Activated CD8-positive, alpha-beta T cell treated with anti-CD3 and anti-CD28 coated beads for 36 hours (primary cell): Measurements from ENCODE around the gene IKBKE. TPM values are rescaled to one million over a fixed set of nuclear protein-coding genes. Genes with fewer than 3 reads are reported as not detected.

Source experiments
- ATAC-seq: fragments of 200-7000 bp; cut with Tn5 transposase; one replicate; pipeline ENCODE4 v1.10.0; 2021; ENCODE audit warnings: mild to moderate bottlenecking, moderate library complexity
- CTCF ChIA-PET: fragments of 350-600 bp; sonication (Branson Sonifier 250); formaldehyde crosslinking; loops from one replicate; lab custom pipeline; 2021; ENCODE audit warnings: antibody characterized with exemption; lab: Charles Lee
- POLR2A ChIA-PET: fragments of 350-600 bp; sonication (Branson Sonifier 250); formaldehyde crosslinking; loops from one replicate; lab custom pipeline; 2021; ENCODE audit warnings: antibody characterized with exemption; lab: Charles Lee
- DNase-seq: peaks from one replicate; pipeline ENCODE4 v3.0.0-alpha.2; 2020
- H3K27ac Mint-ChIP-seq: one replicate; pipeline ENCODE4 v1.8.0; 2021; ENCODE audit warnings: mild to moderate bottlenecking, mixed read lengths
- H3K27me3 Mint-ChIP-seq: one replicate; pipeline ENCODE4 v1.8.0; 2021; ENCODE audit warnings: mixed read lengths
- H3K36me3 Mint-ChIP-seq: one replicate; pipeline ENCODE4 v1.8.0; 2021; ENCODE audit warnings: low read depth, mixed read lengths
- H3K4me1 Mint-ChIP-seq: one replicate; pipeline ENCODE4 v1.8.0; 2021; ENCODE audit warnings: low read depth, mixed read lengths
- H3K4me3 Mint-ChIP-seq: one replicate; pipeline ENCODE4 v1.8.0; 2021; ENCODE audit warnings: mild to moderate bottlenecking, moderate library complexity, mixed read lengths
- H3K9me3 Mint-ChIP-seq: one replicate; pipeline ENCODE4 v1.8.0; 2021; ENCODE audit warnings: mixed read lengths
- CTCF ChIP-seq: fragments of 200-600 bp; IDR thresholded peaks from one replicate; pipeline ENCODE4 v1.8.0; 2022; ENCODE audit warnings: antibody characterized with exemption, mild to moderate bottlenecking
- intact Hi-C: fragments of 100-400 bp; cut with micrococcal nuclease; formaldehyde crosslinking; loops from one replicate; pipeline ENCODE4 v1.10.0; 2022
- total RNA-seq, 2 experiments: library from RNA; stranded (reverse); gene quantifications; one replicate each; pipeline ENCODE4 v1.2.3, GENCODE V29; 2021

The IKBKE gene
- total RNA-seq, 2 experiments from 2014 or later = 14.3 to 14.9 TPM

DNA sequence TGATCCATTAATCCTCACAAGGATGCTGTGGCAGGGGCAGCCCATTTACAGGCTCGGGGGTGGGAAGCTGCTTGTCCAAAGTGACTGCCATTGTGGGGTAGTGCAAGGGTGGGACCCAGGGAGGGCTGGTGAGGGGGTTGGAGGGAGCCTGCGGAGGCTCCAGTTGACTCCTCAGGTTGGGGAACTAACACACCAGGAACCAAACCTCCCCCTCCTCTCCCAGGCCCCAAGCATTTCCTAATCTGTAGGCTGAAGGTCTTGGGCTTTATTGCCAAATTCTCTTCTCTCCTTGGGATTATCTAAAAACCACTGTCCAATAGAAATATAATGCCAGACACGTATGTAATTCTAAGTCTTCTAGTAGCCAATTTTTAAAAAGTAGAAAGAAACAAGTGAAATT is 18.2 kb downstream of the IKBKE start:
- POLR2A ChIA-PET = no interaction called here
- ATAC-seq (no peak), DNase-seq (no peak)
- Mint-ChIP-seq H3K9me3 (no peaks in the 10 kb centered on the region), H3K27ac (no peak overlapping the region), H3K27me3 (no peaks in the 10 kb centered on the region), H3K36me3 (peaks cover 2% of the 10 kb centered on the region), H3K4me1 (peaks cover 2% of the 10 kb centered on the region), H3K4me3 (no peak overlapping the region)
- CTCF ChIA-PET = interaction anchor here (2.3 to 5.9 kb wide), 5 partner anchors 10 to 177 kb away, joined by 16 to 85 read pairs (median 45); no protein-coding TSS in a partner anchor
- intact Hi-C loops = no loop called here
- no peak for TF ChIP-seq CTCF

DNA sequence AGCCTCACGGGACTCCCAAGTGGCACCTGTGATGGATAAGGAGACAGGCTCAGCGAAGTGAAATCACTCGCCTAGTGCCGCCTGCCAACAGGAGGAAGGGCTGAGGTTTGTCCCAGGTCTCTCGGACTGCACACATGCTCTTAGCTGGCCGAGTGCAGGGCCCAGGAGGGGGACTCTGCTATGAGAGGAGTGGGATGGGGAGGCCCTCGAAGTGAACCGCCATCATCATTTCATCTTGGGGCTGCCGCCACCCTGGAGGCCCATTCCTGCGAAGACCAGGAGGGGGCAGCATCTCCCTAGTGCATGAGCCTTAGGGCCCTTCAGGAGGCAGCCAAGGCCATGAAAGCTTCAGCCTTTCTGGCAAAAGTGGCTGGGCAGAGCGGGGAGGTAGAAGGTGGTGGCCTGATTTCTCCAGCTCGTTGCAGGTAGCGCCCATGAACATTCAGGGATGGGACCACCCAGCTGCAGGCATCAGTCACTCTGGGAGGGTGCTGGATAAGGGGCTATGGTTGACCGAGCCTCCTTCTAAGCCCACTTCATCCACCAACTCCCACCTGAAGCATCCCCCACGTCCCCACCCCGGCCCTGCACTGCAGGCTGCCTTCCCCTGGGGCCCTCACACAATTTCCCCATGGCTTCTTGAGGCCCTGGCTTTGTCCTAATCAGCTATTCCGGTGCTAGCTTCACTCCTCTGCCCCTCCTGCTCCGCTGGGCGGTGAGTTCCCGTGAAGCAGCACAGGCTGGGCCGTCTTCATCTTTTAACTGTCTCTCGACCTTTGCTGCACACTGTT is 19.9 kb downstream of the IKBKE start:
- Mint-ChIP-seq H3K27me3 (no peaks in the 10 kb centered on the region), H3K9me3 (no peaks in the 10 kb centered on the region), H3K4me3 (no peak overlapping the region), H3K27ac (peak overlapping the region; percentile 42), H3K36me3 (peaks cover 7% of the 10 kb centered on the region), H3K4me1 (peaks cover 2% of the 10 kb centered on the region)
- ChIA-PET CTCF (interaction anchor here (0.6 to 5.9 kb wide), 48 partner anchors 8 to 492 kb away, joined by 3 to 85 read pairs (median 4); partner anchors contain the start of genes DYRK3, EIF2D, IKBKE and RASSF5), POLR2A (interaction anchor here (1.0 to 1.4 kb wide), 11 partner anchors 8 to 172 kb away, joined by 3 to 7 read pairs (median 4); partner anchors contain the start of genes DYRK3 and RASSF5)
- intact Hi-C loops = loop anchor here (5.0 kb wide), 1 partner anchor 172 kb away; no protein-coding TSS in a partner anchor
- TF ChIP-seq CTCF = peak; percentile 86
- DNase-seq = peak; percentile 84
- peak; percentile 98 for ATAC-seq

DNA sequence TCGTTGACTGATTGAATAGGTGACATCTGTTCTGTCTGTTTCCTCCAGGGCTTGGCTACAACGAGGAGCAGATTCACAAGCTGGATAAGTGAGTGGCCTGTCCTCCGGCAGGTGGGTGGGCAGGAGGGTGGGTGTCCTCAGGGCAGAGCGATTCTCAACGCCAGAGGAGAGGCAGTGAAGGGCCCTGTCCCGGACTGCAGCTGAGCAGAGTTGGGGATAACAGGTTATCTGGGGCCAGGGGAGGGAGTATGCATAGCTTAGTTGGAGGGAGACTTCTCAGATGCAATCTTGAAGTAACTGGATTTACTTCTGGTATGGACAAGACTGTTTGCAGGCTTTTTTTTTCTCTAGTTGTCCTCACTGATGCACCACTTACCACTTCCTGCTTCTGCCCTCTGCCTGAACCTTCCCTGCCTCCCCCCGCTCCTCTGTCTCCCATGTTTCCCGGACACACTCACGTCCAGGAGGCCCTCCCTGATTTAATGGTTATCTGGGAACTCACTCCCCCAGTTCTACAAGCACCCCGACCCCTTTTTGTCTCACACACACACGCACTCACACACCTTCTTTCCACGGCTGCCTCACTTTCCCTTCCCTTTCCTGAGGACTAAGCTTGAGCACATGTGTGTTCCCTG is 20.6 kb downstream of the IKBKE start:
- CTCF ChIA-PET = interaction anchor here (0.6 to 5.9 kb wide), 48 partner anchors 8 to 491 kb away, joined by 3 to 85 read pairs (median 4); partner anchors contain the start of genes DYRK3, EIF2D, IKBKE and RASSF5

DNA sequence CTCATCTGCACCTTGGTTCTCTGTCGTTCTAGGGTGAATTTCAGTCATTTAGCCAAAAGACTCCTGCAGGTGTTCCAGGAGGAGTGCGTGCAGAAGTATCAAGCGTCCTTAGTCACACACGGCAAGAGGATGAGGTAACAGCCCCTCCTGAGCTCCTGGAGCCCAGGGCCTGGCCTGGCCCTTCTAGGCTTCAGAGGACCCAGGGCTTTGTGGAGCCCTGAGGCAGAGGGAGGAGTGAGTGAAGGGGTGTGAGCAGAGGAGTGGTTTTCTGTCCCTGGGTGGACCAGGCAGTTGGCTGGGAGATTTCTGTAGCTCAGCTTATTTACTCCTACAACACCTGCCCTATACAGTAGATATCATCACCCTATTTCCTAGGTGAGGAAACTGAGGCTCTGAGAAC is 21.3 kb downstream of the IKBKE start:
- H3K36me3 Mint-ChIP-seq = peaks cover 10% of the 10 kb centered on the region
- H3K4me3 Mint-ChIP-seq = no peak overlapping the region
- ATAC-seq = no peak
- no peak for DNase-seq
- H3K4me1 Mint-ChIP-seq = peaks cover 13% of the 10 kb centered on the region
- no peaks in the 10 kb centered on the region for H3K27me3 Mint-ChIP-seq
- no peaks in the 10 kb centered on the region for H3K9me3 Mint-ChIP-seq
- ChIA-PET CTCF (interaction anchor here (0.8 to 5.9 kb wide), 15 partner anchors 9 to 201 kb away, joined by 3 to 85 read pairs (median 14); partner anchors contain the start of genes IKBKE and RASSF5), POLR2A (no interaction called here)
- TF ChIP-seq CTCF = no peak
- intact Hi-C loops = loop anchor here (5.0 kb wide), 1 partner anchor 171 kb away; no protein-coding TSS in a partner anchor
- H3K27ac Mint-ChIP-seq = peak overlapping the region; percentile 46

More for the DNA sequence above, 20.6 kb downstream of the IKBKE start:
- Mint-ChIP-seq H3K9me3 (no peaks in the 10 kb centered on the region), H3K36me3 (peaks cover 8% of the 10 kb centered on the region), H3K4me1 (peaks cover 6% of the 10 kb centered on the region), H3K4me3 (no peak overlapping the region), H3K27ac (peak overlapping the region; percentile 46), H3K27me3 (no peaks in the 10 kb centered on the region)
- DNase-seq = no peak
- no peak for ATAC-seq
- POLR2A ChIA-PET = interaction anchor here (1.0 to 1.4 kb wide), 9 partner anchors 7 to 172 kb away, joined by 3 to 7 read pairs (median 4); partner anchors contain the start of gene DYRK3
- intact Hi-C loops = loop anchor here (5.0 kb wide), 1 partner anchor 171 kb away; no protein-coding TSS in a partner anchor
- no peak for TF ChIP-seq CTCF
